K562 (cell line): Measurements from ENCODE around the gene HK2. TPM values are rescaled to one million over a fixed set of nuclear protein-coding genes. Genes with fewer than 3 reads are reported as not detected.

Source experiments
- ATAC-seq: fragments of 200-7000 bp; cut with Tn5 transposase; 3 replicates; pipeline ENCODE4 v1.9.1; 2020; ENCODE audit warnings: moderate library complexity
- BruUV-seq: library from RNA; stranded (reverse); fragments of 400-500 nt; replicated peaks from 2 replicates; lab custom pipeline; 2021; lab: Mats Ljungman, UMichigan
- CTCF ChIA-PET: fragments of 300-600 bp; formaldehyde crosslinking; extraction: SDS; loops from one replicate; lab custom pipeline; 2021; ENCODE audit warnings: low intra/inter-chr PET ratio; lab: Yijun Ruan, JAX
- POLR2A ChIA-PET: fragments of 300-600, 350-650 bp; sonication (Branson Sonifier 250); formaldehyde crosslinking; extraction: SDS; loops from one replicate; lab custom pipeline; 2021; ENCODE audit warnings: antibody characterized with exemption, inconsistent platforms; lab: Yijun Ruan, JAX
- DNase-seq, 4 experiments: peaks; one replicate each; pipeline versions ENCODE4 v3.0.0 to v3.0.0-alpha.2; 2011 to 2018; ENCODE audit warnings: low spot score in 3 of 4, mixed read lengths in 3 of 4; ENCODE audit errors: extremely low read depth in 1 of 4
- FAIRE-seq: peaks from 2 replicates; lab custom pipeline; 2011; peaks lifted over from hg19 to GRCh38; lab: Jason Lieb, UNC
- H2AFZ ChIP-seq: 2 replicates; pipeline ENCODE4 v1.6.0; 2011; ENCODE audit warnings: low read depth, low read length, control low read depth, inconsistent platforms
- H3K27ac ChIP-seq: fragments of 200-600 bp; 3 replicates; pipeline ENCODE4 v1.8.0; 2011; ENCODE audit warnings: low read depth, mild to moderate bottlenecking, control low read depth, inconsistent platforms, low read length, moderate library complexity, mixed read lengths; ENCODE audit errors: extremely low read depth
- H3K27me3 ChIP-seq, 2 experiments: fragments of 300-600 bp in 1 of 2; 2 replicates in 1 of 2; 3 replicates in 1 of 2; pipeline versions ENCODE4 v1.6.0 to v1.8.0; 2011; ENCODE audit warnings: inconsistent platforms in 2 of 2, low read length in 2 of 2, mild to moderate bottlenecking in 1 of 2, mixed read lengths in 1 of 2, moderate library complexity in 1 of 2; ENCODE audit not compliant: control insufficient read depth in 2 of 2, insufficient read depth in 2 of 2
- H3K36me3 ChIP-seq: fragments of 300-600 bp; 3 replicates; pipeline ENCODE4 v1.8.0; 2011; ENCODE audit warnings: mild to moderate bottlenecking, low read length, inconsistent platforms; ENCODE audit not compliant: control insufficient read depth, insufficient read depth
- H3K4me1 ChIP-seq, 2 experiments: fragments of 200-600 bp in 1 of 2; replicated peaks in 1 of 2; 2 replicates in 1 of 2; 3 replicates in 1 of 2; pipeline versions ENCODE4 v1.5.1 to v1.8.0; 2011; ENCODE audit warnings: inconsistent platforms in 2 of 2, low read length in 2 of 2, mild to moderate bottlenecking in 1 of 2, mixed read lengths in 1 of 2, moderate library complexity in 1 of 2; ENCODE audit not compliant: control insufficient read depth in 2 of 2, insufficient read depth in 2 of 2
- H3K4me2 ChIP-seq: 2 replicates; pipeline ENCODE4 v1.6.1; 2011; ENCODE audit warnings: low read length, control low read depth, inconsistent platforms, mixed read lengths; ENCODE audit not compliant: insufficient read depth
- H3K4me3 ChIP-seq: fragments of 200-600 bp; sonication (generic), shearing (Covaris generic); 2 replicates; pipeline ENCODE4 v1.5.1; 2016; ENCODE audit warnings: control low read depth, inconsistent platforms
- H3K79me2 ChIP-seq: fragments of 200-600 bp; 3 replicates; pipeline ENCODE4 v1.8.0; 2011; ENCODE audit warnings: low read length, inconsistent platforms; ENCODE audit not compliant: control insufficient read depth, insufficient read depth
- H3K9ac ChIP-seq, 2 experiments: 2 replicates each; pipeline versions ENCODE4 v1.6.0 to v1.6.1; 2011; ENCODE audit warnings: low read depth in 2 of 2, low read length in 2 of 2, control low read depth in 1 of 2, inconsistent platforms in 1 of 2, mild to moderate bottlenecking in 1 of 2, mixed read lengths in 1 of 2; ENCODE audit not compliant: insufficient read depth in 1 of 2
- H3K9me1 ChIP-seq: one replicate; pipeline ENCODE4 v1.6.0; 2011; ENCODE audit warnings: inconsistent platforms, mild to moderate bottlenecking, low read length, moderate library complexity; ENCODE audit not compliant: control insufficient read depth, insufficient read depth
- H3K9me3 ChIP-seq: replicated peaks from 2 replicates; pipeline ENCODE4 v1.5.1; 2011; ENCODE audit warnings: low read depth, low read length, inconsistent platforms; ENCODE audit not compliant: control insufficient read depth, insufficient read depth
- H4K20me1 ChIP-seq: replicated peaks from 2 replicates; pipeline ENCODE4 v1.6.1; 2011; ENCODE audit warnings: low read length, inconsistent platforms, mixed read lengths; ENCODE audit not compliant: control insufficient read depth, insufficient read depth
- BHLHE40 ChIP-seq: IDR thresholded peaks from 2 replicates; pipeline ENCODE4 v1.6.1; 2011; ENCODE audit warnings: low read length, improper control_type of control experiment
- BRD9 ChIP-seq: fragments of 450-650 bp; IDR thresholded peaks from 2 replicates; pipeline ENCODE4 v1.6.1; 2018; ENCODE audit warnings: low read depth; ENCODE audit not compliant: partially characterized antibody
- CBFA2T2 ChIP-seq: fragments of 450-650 bp; conservative IDR thresholded peaks from 2 replicates; pipeline ENCODE4 v1.6.1; 2017; ENCODE audit warnings: mild to moderate bottlenecking
- GTF2F1 ChIP-seq: IDR thresholded peaks from 2 replicates; pipeline ENCODE4 v1.6.1; 2011; ENCODE audit warnings: low read depth, low read length, improper control_type of control experiment
- HDAC1 ChIP-seq, 2 experiments: fragments of 450-650 bp; IDR thresholded peaks; 2 replicates each; pipeline ENCODE4 v1.6.1; 2016 to 2017; ENCODE audit warnings: inconsistent platforms in 1 of 2, mild to moderate bottlenecking in 1 of 2, moderate library complexity in 1 of 2
- MAFG ChIP-seq: fragments of 450-650 bp; conservative IDR thresholded peaks from 2 replicates; pipeline ENCODE4 v1.6.1; 2016; ENCODE audit warnings: missing genetic modification characterization, missing compliant biosample characterization
- MYC ChIP-seq, 2 experiments: fragments of 250-450 bp in 1 of 2; sonication (Bioruptor Pico) in 1 of 2; IDR thresholded peaks; 2 replicates each; pipeline versions ENCODE4 v1.5.1 to v1.6.1; 2012 to 2021; ENCODE audit warnings: low read depth in 2 of 2, borderline replicate concordance in 1 of 2, improper control_type of control experiment in 1 of 2, low read length in 1 of 2, mild to moderate bottlenecking in 1 of 2, moderate library complexity in 1 of 2
- ZBTB26 ChIP-seq: fragments of 450-650 bp; formaldehyde crosslinking; IDR thresholded peaks from 2 replicates; pipeline ENCODE4 v1.4.0; 2022; ENCODE audit warnings: missing genetic modification characterization
- ZNF277 ChIP-seq: fragments of 250-450 bp; sonication (Bioruptor Pico); IDR thresholded peaks from 2 replicates; pipeline ENCODE4 v1.8.0; 2022; ENCODE audit warnings: inconsistent platforms, mild to moderate bottlenecking, moderate library complexity, borderline replicate concordance
- ZNF41 ChIP-seq: fragments of 250-450 bp; sonication (Bioruptor Pico); conservative IDR thresholded peaks from 2 replicates; pipeline ENCODE4 v1.4.0; 2020; ENCODE audit warnings: mild to moderate bottlenecking
- ZNF584 ChIP-seq: fragments of 200-800 bp; sonication (Bioruptor generic); IDR thresholded peaks from 2 replicates; pipeline ENCODE4 v1.6.1; 2016; ENCODE audit warnings: low read depth, mild to moderate bottlenecking, missing genetic modification characterization, missing compliant biosample characterization
- in situ Hi-C: fragments of 300-500 bp; cut with MboI; formaldehyde crosslinking; loops from 4 replicates; pipeline ENCODE4 v1.15.0; 2018; ENCODE audit warnings: inconsistent platforms, mixed read lengths
- intact Hi-C: fragments of 100-400 bp; cut with micrococcal nuclease; formaldehyde crosslinking; loops from 2 replicates; pipeline ENCODE4 v1.14.2; 2022
- polyA plus RNA-seq, 8 experiments: library from polyadenylated mRNA; depleted of rRNA in 4 of 8; stranded (reverse) in 5 of 8; unstranded in 3 of 8; fragments of >200 nt; fragmentation: Nextera tagmentation in 2 of 8; fragmentation: Illumina TruSeq in 1 of 8; extraction: Ambion mirVana in 2 of 8; extraction: Trizol in 1 of 8; gene quantifications; 2 replicates each; pipeline versions ENCODE4 v1.2.1 to v1.2.3, GENCODE V29; 2011 to 2014; ENCODE audit warnings: inconsistent platforms in 1 of 8, missing spikeins in 1 of 8
- total RNA-seq, 7 experiments: library from RNA; depleted of rRNA in 6 of 7; stranded (reverse); fragments of >200 nt in 6 of 7; fragmentation: Illumina TruSeq in 2 of 7; extraction: Trizol in 2 of 7; gene quantifications; 2 replicates each; pipeline versions ENCODE4 v1.2.1 to v1.2.3, GENCODE V29; 2011 to 2021; ENCODE audit warnings: low replicate concordance in 1 of 7
- TF ChIP-seq, protein P1 (sequence below): fragments of 200-800 bp; sonication (Bioruptor generic); IDR thresholded peaks from 2 replicates; pipeline ENCODE4 v1.6.1; 2017; ENCODE audit warnings: missing genetic modification characterization, missing compliant biosample characterization
- TF ChIP-seq, protein P2 (sequence below): fragments of 450-650 bp; IDR thresholded peaks from 2 replicates; pipeline ENCODE4 v1.6.1; 2017; ENCODE audit warnings: mild to moderate bottlenecking, moderate library complexity

Gene HK2
- total and polyA plus RNA-seq, 9 of the 15 experiments (the other 6 are each of a cell fraction or from before 2014, with no cell fraction given), result 4.7 to 56.0 (median 19.9) TPM

DNA sequence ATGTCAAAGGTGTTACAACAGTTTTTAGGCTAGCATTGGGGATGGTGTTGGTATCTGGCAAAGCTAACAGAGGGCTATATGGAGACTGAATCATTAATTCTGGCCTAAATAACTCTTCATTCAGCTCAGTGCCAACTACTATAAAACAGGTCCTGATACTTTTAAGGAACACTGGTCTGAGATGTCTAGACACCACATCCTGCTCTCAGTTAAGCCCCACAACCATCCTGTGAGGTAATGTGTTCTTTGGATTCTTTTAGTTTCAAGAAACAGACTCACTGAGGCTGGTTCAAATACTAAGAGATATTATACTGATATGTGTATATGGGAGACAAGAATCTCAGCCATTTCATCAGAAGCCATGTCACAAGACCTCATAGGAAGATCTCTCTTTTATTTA, 14.2 kb upstream of the HK2 start:
- Histone ChIP-seq H3K9me1 (no peaks in the 10 kb centered on the region), H3K79me2 (no peaks in the 10 kb centered on the region), H4K20me1 (no peaks in the 10 kb centered on the region), H3K9me3 (no peaks in the 10 kb centered on the region), H3K4me3 (no peak overlapping the region), H3K36me3 (no peaks in the 10 kb centered on the region), H3K4me2 (no peak overlapping the region), H3K27ac (no peak overlapping the region), H3K27me3 (peaks cover 0 to 8% of the 10 kb centered on the region in 2 experiments; a peak in 3 of 5 replicates), H2AFZ (no peak overlapping the region), H3K4me1 (no peaks in the 10 kb centered on the region), H3K9ac (no peak overlapping the region)
- in situ Hi-C loops, result no loop called here
- ChIA-PET POLR2A (interaction anchor here (2.0 kb wide), 1 partner anchor 10 kb away, joined by 7 read pairs; no protein-coding TSS in a partner anchor), CTCF (no interaction called here)
- TF ChIP-seq, protein P1, sequence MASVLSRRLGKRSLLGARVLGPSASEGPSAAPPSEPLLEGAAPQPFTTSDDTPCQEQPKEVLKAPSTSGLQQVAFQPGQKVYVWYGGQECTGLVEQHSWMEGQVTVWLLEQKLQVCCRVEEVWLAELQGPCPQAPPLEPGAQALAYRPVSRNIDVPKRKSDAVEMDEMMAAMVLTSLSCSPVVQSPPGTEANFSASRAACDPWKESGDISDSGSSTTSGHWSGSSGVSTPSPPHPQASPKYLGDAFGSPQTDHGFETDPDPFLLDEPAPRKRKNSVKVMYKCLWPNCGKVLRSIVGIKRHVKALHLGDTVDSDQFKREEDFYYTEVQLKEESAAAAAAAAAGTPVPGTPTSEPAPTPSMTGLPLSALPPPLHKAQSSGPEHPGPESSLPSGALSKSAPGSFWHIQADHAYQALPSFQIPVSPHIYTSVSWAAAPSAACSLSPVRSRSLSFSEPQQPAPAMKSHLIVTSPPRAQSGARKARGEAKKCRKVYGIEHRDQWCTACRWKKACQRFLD, result no peak
- TF ChIP-seq MYC (IDR thresholded peaks at IDR 0.05; ENCODE audit: low read depth, low read length), result no peak
- no peak for TF ChIP-seq MYC (CRISPR knock-in tag; IDR thresholded peaks at IDR 0.05; ENCODE audit: borderline replicate concordance, low read depth)
- TF ChIP-seq BRD9, result no peak
- no peak for TF ChIP-seq ZBTB26 (CRISPR knock-in tag)
- TF ChIP-seq ZNF277 (CRISPR knock-in tag), result no peak
- TF ChIP-seq, protein P2, sequence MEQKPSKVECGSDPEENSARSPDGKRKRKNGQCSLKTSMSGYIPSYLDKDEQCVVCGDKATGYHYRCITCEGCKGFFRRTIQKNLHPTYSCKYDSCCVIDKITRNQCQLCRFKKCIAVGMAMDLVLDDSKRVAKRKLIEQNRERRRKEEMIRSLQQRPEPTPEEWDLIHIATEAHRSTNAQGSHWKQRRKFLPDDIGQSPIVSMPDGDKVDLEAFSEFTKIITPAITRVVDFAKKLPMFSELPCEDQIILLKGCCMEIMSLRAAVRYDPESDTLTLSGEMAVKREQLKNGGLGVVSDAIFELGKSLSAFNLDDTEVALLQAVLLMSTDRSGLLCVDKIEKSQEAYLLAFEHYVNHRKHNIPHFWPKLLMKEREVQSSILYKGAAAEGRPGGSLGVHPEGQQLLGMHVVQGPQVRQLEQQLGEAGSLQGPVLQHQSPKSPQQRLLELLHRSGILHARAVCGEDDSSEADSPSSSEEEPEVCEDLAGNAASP, result no peak
- TF ChIP-seq GTF2F1, result no peak
- no peak for TF ChIP-seq MAFG (tag)
- no peak for TF ChIP-seq ZNF584 (CRISPR knock-in tag)
- no peak for TF ChIP-seq BHLHE40
- TF ChIP-seq ZNF41 (CRISPR knock-in tag), result no peak
- TF ChIP-seq CBFA2T2, result no peak
- no peak for TF ChIP-seq HDAC1 (IDR thresholded peaks at IDR 0.05)
- no peak for FAIRE-seq
- ATAC-seq, result no peak
- DNase-seq, result no peak
- BruUV-seq, result no TSS peak
- intact Hi-C loops, result no loop called here
